ENCODE results near the gene CD300LF.

CD300LF gene

DNA sequence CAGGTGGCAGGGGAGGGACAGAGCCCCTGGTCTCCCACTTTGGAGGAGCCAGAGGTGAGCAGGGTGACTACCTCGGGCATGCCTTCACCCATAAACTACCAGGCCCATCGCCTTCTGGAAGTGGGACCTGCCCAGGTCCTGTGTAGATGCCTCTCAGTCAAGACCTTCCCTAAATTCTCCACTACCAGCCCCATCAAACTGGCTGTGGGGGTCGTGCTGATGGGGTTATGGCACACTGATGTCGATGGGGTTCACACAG, 18.6 kb upstream of the CD300LF start:
- no peak for DNase-seq

DNA sequence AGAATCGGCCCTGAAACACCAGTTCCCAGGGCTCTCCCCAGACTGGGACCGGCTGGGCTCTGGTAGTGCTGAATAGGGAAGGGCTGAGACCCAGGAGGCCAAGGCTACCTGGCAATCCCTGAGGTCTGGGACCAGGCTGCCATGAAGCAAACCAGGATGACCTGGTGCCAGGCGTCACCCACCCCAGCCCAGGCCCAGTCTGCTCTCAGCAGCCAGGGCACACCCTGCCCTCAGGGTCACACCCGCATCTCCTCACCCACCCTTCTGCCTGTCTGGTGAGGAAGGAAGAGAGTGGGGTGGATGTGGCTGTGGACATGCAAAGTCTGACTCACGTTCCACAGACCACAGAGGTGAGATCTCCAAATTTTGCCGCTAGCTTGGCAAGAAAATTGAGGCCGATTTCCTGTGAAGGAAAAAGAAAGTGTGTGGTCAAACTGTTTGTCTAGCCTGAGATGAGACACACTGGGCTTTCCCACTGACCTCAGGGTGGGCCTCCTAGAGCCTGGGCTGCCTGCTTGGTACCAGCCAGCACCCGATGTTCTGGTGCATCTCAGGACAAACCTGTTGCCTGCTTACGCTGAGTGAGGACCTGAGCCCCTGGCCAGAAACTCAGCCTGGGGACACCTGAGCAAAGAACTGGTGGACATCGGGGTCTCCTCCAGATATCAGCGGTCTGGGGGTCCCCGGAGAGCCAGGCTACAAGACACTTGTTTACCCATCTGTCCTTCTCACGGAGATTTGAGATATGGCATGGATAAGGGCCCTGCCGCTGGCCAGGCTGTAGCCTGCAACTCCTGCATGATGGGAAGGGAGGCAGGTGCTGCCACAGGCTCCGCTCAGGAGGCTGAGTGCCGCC, 18.0 kb upstream of the CD300LF start:
- H3K4me1 ChIP-seq (ENCODE audit: control insufficient read depth, insufficient read depth, low read length, poor library complexity, severe bottlenecking) = peaks cover 19% of the 10 kb centered on the region
- H3K9me3 ChIP-seq (ENCODE audit: control insufficient read depth, low read length) = no peaks in the 10 kb centered on the region
- no peak overlapping the region for H3K4me3 ChIP-seq (ENCODE audit: insufficient read depth, low read depth, low read length, poor library complexity, severe bottlenecking)
- peak; percentile 42 to 71 (median 52) for DNase-seq
- no peaks in the 10 kb centered on the region for H3K27me3 ChIP-seq (replicated peaks; ENCODE audit: control insufficient read depth, insufficient read depth, low read length, poor library complexity, severe bottlenecking)
- no peaks in the 10 kb centered on the region for H3K36me3 ChIP-seq (ENCODE audit: control insufficient read depth, insufficient read depth, low read length)
- no peak overlapping the region for H3K27ac ChIP-seq (ENCODE audit: insufficient read depth, low read length, poor library complexity, severe bottlenecking)

More for the DNA sequence above, 18.6 kb upstream of the CD300LF start:
- Histone ChIP-seq H3K27ac (ENCODE audit: insufficient read depth, low read length, poor library complexity, severe bottlenecking) (no peak overlapping the region), H3K36me3 (ENCODE audit: control insufficient read depth, insufficient read depth, low read length) (no peaks in the 10 kb centered on the region), H3K9me3 (ENCODE audit: control insufficient read depth, low read length) (no peaks in the 10 kb centered on the region), H3K4me3 (ENCODE audit: insufficient read depth, low read depth, low read length, poor library complexity, severe bottlenecking) (no peak overlapping the region), H3K4me1 (ENCODE audit: control insufficient read depth, insufficient read depth, low read length, poor library complexity, severe bottlenecking) (peaks cover 21% of the 10 kb centered on the region), H3K27me3 (replicated peaks; ENCODE audit: control insufficient read depth, insufficient read depth, low read length, poor library complexity, severe bottlenecking) (no peaks in the 10 kb centered on the region)

DNA sequence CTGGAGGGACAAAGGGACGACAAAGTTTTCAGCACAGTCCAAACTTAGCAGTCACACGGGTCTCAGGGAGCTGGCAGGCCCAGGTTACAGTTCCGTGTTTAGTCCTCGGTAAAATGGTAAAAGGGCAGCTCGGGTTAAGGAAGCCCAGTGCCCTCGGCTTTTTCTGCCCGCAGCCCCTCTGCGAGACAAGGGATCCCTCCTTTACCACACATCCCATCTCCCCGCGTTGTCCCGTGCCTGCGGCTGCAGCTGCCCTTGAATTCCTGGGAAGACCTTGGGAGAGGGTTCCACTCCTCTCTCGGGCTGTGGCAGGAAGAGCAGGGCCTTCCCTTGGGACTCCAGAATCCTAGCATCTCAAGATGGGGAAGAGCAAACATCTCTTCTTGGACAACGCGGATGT, 17.1 kb upstream of the CD300LF start:
- Histone ChIP-seq H3K4me3 (ENCODE audit: insufficient read depth, low read depth, low read length, poor library complexity, severe bottlenecking) (no peak overlapping the region), H3K9me3 (ENCODE audit: control insufficient read depth, low read length) (no peaks in the 10 kb centered on the region), H3K36me3 (ENCODE audit: control insufficient read depth, insufficient read depth, low read length) (no peaks in the 10 kb centered on the region), H3K27me3 (replicated peaks; ENCODE audit: control insufficient read depth, insufficient read depth, low read length, poor library complexity, severe bottlenecking) (no peaks in the 10 kb centered on the region), H3K27ac (ENCODE audit: insufficient read depth, low read length, poor library complexity, severe bottlenecking) (no peak overlapping the region), H3K4me1 (ENCODE audit: control insufficient read depth, insufficient read depth, low read length, poor library complexity, severe bottlenecking) (peaks cover 19% of the 10 kb centered on the region)
- DNase-seq = no peak

DNA sequence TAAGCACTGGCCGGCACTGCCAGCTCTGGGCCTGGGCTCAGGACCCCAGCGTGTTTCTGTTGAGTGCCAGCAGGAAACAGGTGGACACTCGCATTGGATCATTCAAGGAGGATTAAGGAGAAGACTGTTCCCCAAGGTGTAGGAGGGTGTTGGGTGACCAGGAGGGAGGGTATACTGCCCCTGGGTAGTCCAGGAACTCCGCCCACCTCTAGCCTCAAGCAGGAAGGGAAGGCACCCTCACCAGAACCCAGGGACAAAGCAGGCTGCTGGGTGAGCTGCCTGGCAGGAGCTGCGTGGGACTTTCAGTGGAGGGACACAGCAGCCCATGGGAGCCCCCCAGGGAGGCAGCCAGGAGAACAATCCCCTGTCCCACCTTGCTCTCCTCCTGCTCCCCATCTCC, 16.6 kb upstream of the CD300LF start:
- Histone ChIP-seq H3K4me3 (ENCODE audit: insufficient read depth, low read depth, low read length, poor library complexity, severe bottlenecking) (no peak overlapping the region), H3K27me3 (replicated peaks; ENCODE audit: control insufficient read depth, insufficient read depth, low read length, poor library complexity, severe bottlenecking) (no peaks in the 10 kb centered on the region), H3K36me3 (ENCODE audit: control insufficient read depth, insufficient read depth, low read length) (no peaks in the 10 kb centered on the region), H3K27ac (ENCODE audit: insufficient read depth, low read length, poor library complexity, severe bottlenecking) (no peak overlapping the region), H3K4me1 (ENCODE audit: control insufficient read depth, insufficient read depth, low read length, poor library complexity, severe bottlenecking) (peaks cover 19% of the 10 kb centered on the region), H3K9me3 (ENCODE audit: control insufficient read depth, low read length) (no peaks in the 10 kb centered on the region)
- DNase-seq = no peak

DNA sequence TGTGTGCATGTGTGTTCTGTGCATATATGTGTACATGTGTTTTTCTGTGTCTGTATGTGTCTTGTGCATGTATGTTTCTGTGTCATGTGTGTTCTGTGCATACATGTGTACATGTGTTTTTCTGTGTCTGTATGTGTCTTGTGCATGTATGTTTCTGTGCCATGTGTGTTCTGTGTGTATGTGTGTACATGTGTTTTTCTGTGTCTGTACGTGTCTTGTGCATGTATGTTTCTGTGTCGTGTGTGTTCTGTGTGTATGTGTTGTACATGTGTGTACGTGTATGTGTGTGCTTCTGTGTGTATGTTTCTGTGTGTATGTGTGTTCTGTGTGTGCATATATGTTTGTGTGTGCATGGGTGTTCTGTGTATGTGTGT, 16.0 kb upstream of the CD300LF start:
- Histone ChIP-seq H3K36me3 (ENCODE audit: control insufficient read depth, insufficient read depth, low read length) (no peaks in the 10 kb centered on the region), H3K9me3 (ENCODE audit: control insufficient read depth, low read length) (no peaks in the 10 kb centered on the region), H3K4me1 (ENCODE audit: control insufficient read depth, insufficient read depth, low read length, poor library complexity, severe bottlenecking) (peaks cover 19% of the 10 kb centered on the region), H3K27me3 (replicated peaks; ENCODE audit: control insufficient read depth, insufficient read depth, low read length, poor library complexity, severe bottlenecking) (no peaks in the 10 kb centered on the region), H3K4me3 (ENCODE audit: insufficient read depth, low read depth, low read length, poor library complexity, severe bottlenecking) (no peak overlapping the region), H3K27ac (ENCODE audit: insufficient read depth, low read length, poor library complexity, severe bottlenecking) (no peak overlapping the region)
- no peak for DNase-seq

DNA sequence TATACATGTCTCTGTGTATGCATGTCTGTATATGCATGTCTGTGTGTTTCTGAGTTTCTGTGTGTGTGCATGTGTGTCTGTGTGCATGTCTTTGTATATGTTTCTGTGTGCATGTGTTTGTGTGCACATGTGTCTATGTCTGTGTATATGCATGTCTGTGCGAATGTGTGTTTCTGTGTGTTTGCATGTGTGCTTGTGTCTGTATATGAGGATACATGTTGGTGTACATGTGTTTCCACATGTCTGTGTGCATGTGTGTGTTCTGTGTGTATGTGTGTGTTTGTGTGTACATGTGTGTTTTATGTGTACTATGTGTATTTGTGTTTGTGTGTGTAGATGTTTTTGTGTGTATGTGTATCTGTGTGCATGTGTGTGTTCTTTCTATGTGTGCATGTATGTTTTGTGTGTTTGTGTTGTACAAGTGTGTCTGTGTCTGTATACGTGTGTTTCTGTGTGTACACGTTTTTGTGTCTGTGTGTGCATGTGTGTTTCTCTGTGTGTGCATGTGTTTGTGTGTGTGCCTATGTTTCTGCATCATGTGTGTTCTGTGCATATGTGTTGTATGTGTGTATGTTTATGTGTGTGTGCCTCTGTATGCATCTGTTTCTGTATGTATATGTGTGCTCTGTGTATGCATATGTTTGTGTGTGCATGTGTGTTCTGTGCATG, 15.4 kb upstream of the CD300LF start:
- peaks cover 19% of the 10 kb centered on the region for H3K4me1 ChIP-seq (ENCODE audit: control insufficient read depth, insufficient read depth, low read length, poor library complexity, severe bottlenecking)
- DNase-seq = no peak
- no peaks in the 10 kb centered on the region for H3K9me3 ChIP-seq (ENCODE audit: control insufficient read depth, low read length)
- no peaks in the 10 kb centered on the region for H3K36me3 ChIP-seq (ENCODE audit: control insufficient read depth, insufficient read depth, low read length)
- H3K27ac ChIP-seq (ENCODE audit: insufficient read depth, low read length, poor library complexity, severe bottlenecking) = no peak overlapping the region
- no peak overlapping the region for H3K4me3 ChIP-seq (ENCODE audit: insufficient read depth, low read depth, low read length, poor library complexity, severe bottlenecking)
- H3K27me3 ChIP-seq (replicated peaks; ENCODE audit: control insufficient read depth, insufficient read depth, low read length, poor library complexity, severe bottlenecking) = no peaks in the 10 kb centered on the region

DNA sequence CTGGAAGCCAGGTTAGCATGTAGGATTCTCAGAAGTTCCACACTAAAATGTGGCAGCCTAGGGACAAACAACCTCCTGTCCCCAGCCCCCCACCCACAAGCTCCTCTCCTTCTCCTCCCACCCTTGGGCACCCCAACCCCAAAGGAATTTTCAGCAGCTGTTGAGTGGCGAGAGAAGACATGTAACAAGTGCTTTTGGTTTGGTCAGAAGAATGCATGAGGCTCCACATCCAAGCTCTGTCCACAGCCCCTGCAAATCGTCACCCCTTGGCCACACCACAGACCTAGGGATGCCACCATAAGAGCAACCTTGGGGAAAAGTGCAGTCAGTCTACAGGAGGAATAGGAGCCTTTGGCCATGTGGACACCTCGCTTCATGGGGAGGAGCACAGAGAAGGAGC, 12.4 kb upstream of the CD300LF start:
- no peaks in the 10 kb centered on the region for H3K9me3 ChIP-seq (ENCODE audit: control insufficient read depth, low read length)
- no peak overlapping the region for H3K4me3 ChIP-seq (ENCODE audit: insufficient read depth, low read depth, low read length, poor library complexity, severe bottlenecking)
- no peaks in the 10 kb centered on the region for H3K36me3 ChIP-seq (ENCODE audit: control insufficient read depth, insufficient read depth, low read length)
- H3K4me1 ChIP-seq (ENCODE audit: control insufficient read depth, insufficient read depth, low read length, poor library complexity, severe bottlenecking) = peaks cover 5% of the 10 kb centered on the region
- no peaks in the 10 kb centered on the region for H3K27me3 ChIP-seq (replicated peaks; ENCODE audit: control insufficient read depth, insufficient read depth, low read length, poor library complexity, severe bottlenecking)
- H3K27ac ChIP-seq (ENCODE audit: insufficient read depth, low read length, poor library complexity, severe bottlenecking) = no peak overlapping the region
- no peak for DNase-seq

DNA sequence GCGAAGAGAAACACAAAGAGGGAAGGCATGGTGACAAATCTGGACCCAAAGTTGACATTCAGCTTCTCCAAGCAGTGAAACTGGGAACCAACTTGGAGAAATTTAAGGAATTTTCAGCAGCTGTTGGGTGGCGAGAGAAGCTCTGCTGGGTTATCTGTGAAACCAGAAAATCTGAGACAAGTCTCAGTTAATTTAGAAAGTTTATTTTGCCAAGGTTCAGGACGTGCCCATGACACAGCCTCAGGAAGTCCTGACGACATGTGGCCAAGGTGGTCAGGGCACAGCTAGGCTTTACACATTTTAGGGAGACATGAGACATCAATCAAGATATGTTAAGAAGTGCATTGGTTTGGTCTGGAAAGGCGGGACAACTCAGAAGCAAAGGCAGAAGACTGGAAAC, 11.2 kb upstream of the CD300LF start:
- H3K27me3 ChIP-seq (replicated peaks; ENCODE audit: control insufficient read depth, insufficient read depth, low read length, poor library complexity, severe bottlenecking) = no peaks in the 10 kb centered on the region
- no peaks in the 10 kb centered on the region for H3K9me3 ChIP-seq (ENCODE audit: control insufficient read depth, low read length)
- H3K27ac ChIP-seq (ENCODE audit: insufficient read depth, low read length, poor library complexity, severe bottlenecking) = no peak overlapping the region
- no peaks in the 10 kb centered on the region for H3K4me1 ChIP-seq (ENCODE audit: control insufficient read depth, insufficient read depth, low read length, poor library complexity, severe bottlenecking)
- no peaks in the 10 kb centered on the region for H3K36me3 ChIP-seq (ENCODE audit: control insufficient read depth, insufficient read depth, low read length)
- DNase-seq = no peak
- H3K4me3 ChIP-seq (ENCODE audit: insufficient read depth, low read depth, low read length, poor library complexity, severe bottlenecking) = no peak overlapping the region

DNA sequence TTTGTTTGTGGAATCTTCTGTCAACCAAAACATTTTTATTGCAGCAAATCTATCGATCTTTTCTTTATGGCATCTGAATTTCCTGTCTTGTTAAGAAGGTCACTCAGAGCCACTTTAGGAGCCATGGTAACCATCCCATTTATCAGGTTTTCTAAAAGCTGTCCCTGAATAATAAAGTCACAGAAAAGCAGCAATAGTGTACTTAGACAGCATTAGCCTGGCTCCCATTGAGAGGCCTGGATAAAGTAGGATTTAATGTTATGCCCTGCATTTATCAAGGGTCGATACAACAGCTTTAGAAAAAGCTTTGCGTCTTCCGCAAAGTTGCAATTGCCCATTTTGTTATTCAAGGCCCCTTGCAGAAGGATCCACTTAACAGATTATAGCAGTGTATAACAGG, 10.1 kb upstream of the CD300LF start:
- Histone ChIP-seq H3K9me3 (ENCODE audit: control insufficient read depth, low read length) (no peaks in the 10 kb centered on the region), H3K36me3 (ENCODE audit: control insufficient read depth, insufficient read depth, low read length) (no peaks in the 10 kb centered on the region), H3K27me3 (replicated peaks; ENCODE audit: control insufficient read depth, insufficient read depth, low read length, poor library complexity, severe bottlenecking) (no peaks in the 10 kb centered on the region), H3K4me3 (ENCODE audit: insufficient read depth, low read depth, low read length, poor library complexity, severe bottlenecking) (no peak overlapping the region), H3K4me1 (ENCODE audit: control insufficient read depth, insufficient read depth, low read length, poor library complexity, severe bottlenecking) (no peaks in the 10 kb centered on the region), H3K27ac (ENCODE audit: insufficient read depth, low read length, poor library complexity, severe bottlenecking) (no peak overlapping the region)
- DNase-seq = no peak

DNA sequence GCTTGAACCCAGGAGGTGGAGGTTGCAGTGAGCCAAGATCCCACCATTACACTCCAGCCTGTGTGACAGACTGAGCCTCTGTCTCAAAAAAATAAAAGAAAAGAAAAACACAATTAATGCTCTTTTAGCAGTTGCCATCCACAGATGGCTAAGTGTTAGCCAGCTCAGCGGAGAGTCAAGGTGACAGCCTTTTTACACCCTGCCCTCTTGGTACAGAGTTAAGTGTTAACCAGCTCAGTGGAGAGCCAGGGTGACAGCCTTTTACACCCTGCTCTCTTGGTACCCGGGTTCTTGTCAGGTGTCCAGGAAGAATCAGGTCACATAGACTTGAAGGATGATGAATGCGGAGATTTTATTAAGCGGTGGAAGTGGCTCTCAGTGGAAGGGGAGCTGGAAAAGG, 7.8 kb upstream of the CD300LF start:
- DNase-seq = no peak
- Histone ChIP-seq H3K4me1 (ENCODE audit: control insufficient read depth, insufficient read depth, low read length, poor library complexity, severe bottlenecking) (no peaks in the 10 kb centered on the region), H3K36me3 (ENCODE audit: control insufficient read depth, insufficient read depth, low read length) (no peaks in the 10 kb centered on the region), H3K9me3 (ENCODE audit: control insufficient read depth, low read length) (no peaks in the 10 kb centered on the region), H3K27ac (ENCODE audit: insufficient read depth, low read length, poor library complexity, severe bottlenecking) (no peak overlapping the region), H3K4me3 (ENCODE audit: insufficient read depth, low read depth, low read length, poor library complexity, severe bottlenecking) (no peak overlapping the region), H3K27me3 (replicated peaks; ENCODE audit: control insufficient read depth, insufficient read depth, low read length, poor library complexity, severe bottlenecking) (no peaks in the 10 kb centered on the region)
